HCT116 (cell line): ENCODE measurements around the gene KLF6. TPM values are rescaled to one million over a fixed set of nuclear protein-coding genes. Genes with fewer than 3 reads are reported as not detected.

Source experiments
- ATAC-seq: fragments of 200-7000 bp; cut with Tn5 transposase; 2 replicates; pipeline ENCODE4 v1.9.1; 2020; ENCODE audit warnings: mild to moderate bottlenecking, moderate library complexity
- BruUV-seq: library from RNA; stranded (reverse); fragments of 400-500 nt; replicated peaks from 2 replicates; lab custom pipeline; 2021; lab: Mats Ljungman, UMichigan
- CTCF ChIA-PET: fragments of 300-600 bp; sonication (Branson Sonifier 250); formaldehyde crosslinking; loops from one replicate; lab custom pipeline; 2021; ENCODE audit warnings: antibody characterized with exemption; lab: Charles Lee
- POLR2A ChIA-PET: fragments of 300-600, 350-600 bp; sonication (Branson Sonifier 250); formaldehyde crosslinking; loops from one replicate; lab custom pipeline; 2021; ENCODE audit warnings: antibody characterized with exemption; lab: Charles Lee
- RAD21 ChIA-PET, 2 experiments: fragments of 300-600 bp; sonication (Branson Sonifier 250); formaldehyde crosslinking; loops; one replicate each; lab custom pipeline; 2023; ENCODE audit warnings: low total read pairs in 2 of 2; ENCODE audit not compliant: uncharacterized antibody in 2 of 2, unreplicated experiment in 2 of 2, low non-redundant PET in 1 of 2; lab: Charles Lee
- DNase-seq: peaks from one replicate; pipeline ENCODE4 v3.0.0-alpha.2; 2010; ENCODE audit warnings: low read depth, low spot score
- H2AFZ ChIP-seq: fragments of 200-600 bp; shearing (Covaris generic), sonication (generic); 2 replicates; pipeline ENCODE4 v1.6.1; 2017; ENCODE audit warnings: low read depth, mixed run types, mixed read lengths, antibody characterized with exemption, low read length; ENCODE audit not compliant: poor library complexity, severe bottlenecking
- H3K27ac ChIP-seq: 2 replicates; pipeline ENCODE4 v1.5.1; 2012; ENCODE audit warnings: low read depth, low read length
- H3K27me3 ChIP-seq: fragments of 200-600 bp; sonication (generic); 2 replicates; pipeline ENCODE4 v1.6.1; 2016; ENCODE audit warnings: mixed run types, low read length, mixed read lengths; ENCODE audit not compliant: insufficient read depth
- H3K36me3 ChIP-seq, 2 experiments: fragments of 200-500 bp in 1 of 2; fragments of 200-600 bp in 1 of 2; sonication (Bioruptor generic) in 1 of 2; sonication (generic) in 1 of 2; 2 replicates each; pipeline versions ENCODE4 v1.5.1 to v1.6.1; 2014 to 2016; ENCODE audit warnings: low read length in 2 of 2, inconsistent platforms in 1 of 2, mixed read lengths in 1 of 2, mixed run types in 1 of 2; ENCODE audit not compliant: insufficient read depth in 2 of 2, control insufficient read depth in 1 of 2
- H3K4me1 ChIP-seq, 2 experiments: fragments of 200-600 bp in 1 of 2; sonication (generic) in 1 of 2; 2 replicates each; pipeline versions ENCODE4 v1.5.1 to v1.6.1; 2012 to 2017; ENCODE audit warnings: low read length in 2 of 2, inconsistent platforms in 1 of 2, mild to moderate bottlenecking in 1 of 2, mixed read lengths in 1 of 2, mixed run types in 1 of 2, moderate library complexity in 1 of 2; ENCODE audit not compliant: insufficient read depth in 2 of 2, control insufficient read depth in 1 of 2
- H3K4me2 ChIP-seq: fragments of 200-600 bp; sonication (generic); 2 replicates; pipeline ENCODE4 v1.6.1; 2017; ENCODE audit warnings: mixed run types, low read length, mixed read lengths
- H3K4me3 ChIP-seq, 2 experiments: fragments of 200-600 bp in 1 of 2; sonication (generic) in 1 of 2; replicated peaks in 1 of 2; 2 replicates each; pipeline ENCODE4 v1.5.1; 2011 to 2016; ENCODE audit warnings: low read length in 2 of 2, control low read depth in 1 of 2, low read depth in 1 of 2, mild to moderate bottlenecking in 1 of 2, mixed read lengths in 1 of 2, mixed run types in 1 of 2
- H3K79me2 ChIP-seq: fragments of 200-600 bp; sonication (generic); 2 replicates; pipeline ENCODE4 v1.6.1; 2017; ENCODE audit warnings: mild to moderate bottlenecking, mixed run types, low read length, moderate library complexity, mixed read lengths; ENCODE audit not compliant: insufficient read depth
- H3K9ac ChIP-seq: fragments of 200-600 bp; sonication (generic); 2 replicates; pipeline ENCODE4 v1.6.1; 2016; ENCODE audit warnings: low read length, mixed read lengths
- H3K9me2 ChIP-seq: fragments of 200-600 bp; sonication (generic), shearing (Covaris generic); 2 replicates; pipeline ENCODE4 v1.6.1; 2017; ENCODE audit warnings: mixed run types, mild to moderate bottlenecking, moderate library complexity; ENCODE audit not compliant: insufficient read depth
- H3K9me3 ChIP-seq, 2 experiments: fragments of 200-500 bp in 1 of 2; fragments of 200-600 bp in 1 of 2; sonication (Bioruptor generic) in 1 of 2; sonication (generic) in 1 of 2; 2 replicates each; pipeline ENCODE4 v1.6.1; 2014 to 2017; ENCODE audit warnings: low read length in 2 of 2, mixed read lengths in 2 of 2, inconsistent platforms in 1 of 2, low read depth in 1 of 2, mild to moderate bottlenecking in 1 of 2, mixed run types in 1 of 2, moderate library complexity in 1 of 2; ENCODE audit not compliant: control insufficient read depth in 1 of 2, insufficient read depth in 1 of 2
- H4K20me1 ChIP-seq: fragments of 200-600 bp; sonication (generic), shearing (Covaris generic); 2 replicates; pipeline ENCODE4 v1.6.1; 2017; ENCODE audit warnings: mixed run types, mild to moderate bottlenecking, moderate library complexity; ENCODE audit not compliant: insufficient read depth
- CBX3 ChIP-seq: IDR thresholded peaks from 2 replicates; pipeline ENCODE4 v1.6.1; 2012; ENCODE audit warnings: low read depth
- CEBPB ChIP-seq: IDR thresholded peaks from 2 replicates; pipeline ENCODE4 v1.6.1; 2012; ENCODE audit warnings: low read depth
- CTCF ChIP-seq, 3 experiments: fragments of 200-600 bp in 1 of 3; sonication (generic) in 1 of 3; IDR thresholded peaks in 2 of 3; conservative IDR thresholded peaks in 1 of 3; 2 replicates each; pipeline ENCODE4 v1.5.1; 2012 to 2017; ENCODE audit warnings: low read depth in 2 of 3, low read length in 2 of 3, antibody characterized with exemption in 1 of 3, borderline replicate concordance in 1 of 3, control low read depth in 1 of 3, mild to moderate bottlenecking in 1 of 3, mixed read lengths in 1 of 3, mixed run types in 1 of 3, moderate library complexity in 1 of 3; ENCODE audit not compliant: insufficient read depth in 1 of 3
- ELF1 ChIP-seq: IDR thresholded peaks from 2 replicates; pipeline ENCODE4 v1.6.1; 2012; ENCODE audit warnings: low read depth, borderline replicate concordance
- EZH2phosphoT487 ChIP-seq: fragments of 200-600 bp; IDR thresholded peaks from 2 replicates; pipeline ENCODE4 v1.6.1; 2018; ENCODE audit warnings: antibody characterized with exemption, borderline replicate concordance
- POLR2AphosphoS5 ChIP-seq: IDR thresholded peaks from 2 replicates; pipeline ENCODE4 v1.6.1; 2011; ENCODE audit warnings: mild to moderate bottlenecking, low read depth, low read length, moderate library complexity
- RAD21 ChIP-seq: IDR thresholded peaks from 2 replicates; pipeline ENCODE4 v1.6.1; 2012; ENCODE audit warnings: low read depth, mild to moderate bottlenecking
- SP1 ChIP-seq: IDR thresholded peaks from 2 replicates; pipeline ENCODE4 v1.6.1; 2012; ENCODE audit warnings: low read depth
- SRF ChIP-seq: IDR thresholded peaks from 2 replicates; pipeline ENCODE4 v1.6.1; 2012; ENCODE audit warnings: low read depth
- ZFX ChIP-seq: fragments of 450-650 bp; IDR thresholded peaks from 2 replicates; pipeline ENCODE4 v1.6.1; 2017
- ZNF274 ChIP-seq: fragments of 200-500 bp; sonication (Bioruptor generic); IDR thresholded peaks from 2 replicates; pipeline ENCODE4 v1.6.1; 2014; ENCODE audit warnings: mild to moderate bottlenecking, low read depth, low read length, inconsistent platforms
- intact Hi-C: fragments of 100-400 bp; cut with micrococcal nuclease; formaldehyde crosslinking; loops from 2 replicates; pipeline ENCODE4 v1.10.0; 2022
- total RNA-seq: library from RNA; stranded (reverse); gene quantifications from one replicate; pipeline ENCODE4 v1.2.1, GENCODE V29; 2021; ENCODE audit not compliant: unreplicated experiment
- TF ChIP-seq, protein P1 (sequence below): IDR thresholded peaks from 2 replicates; pipeline ENCODE4 v1.6.1; 2012; ENCODE audit warnings: low read depth
- TF ChIP-seq, protein P2 (sequence below): IDR thresholded peaks from 2 replicates; pipeline ENCODE4 v1.6.1; 2011; ENCODE audit warnings: mild to moderate bottlenecking, low read length, moderate library complexity; ENCODE audit not compliant: insufficient replicate concordance; ENCODE audit errors: extremely low read depth

KLF6 gene
- total RNA-seq, 1 experiment from 2014 or later: 82.2 TPM

DNA sequence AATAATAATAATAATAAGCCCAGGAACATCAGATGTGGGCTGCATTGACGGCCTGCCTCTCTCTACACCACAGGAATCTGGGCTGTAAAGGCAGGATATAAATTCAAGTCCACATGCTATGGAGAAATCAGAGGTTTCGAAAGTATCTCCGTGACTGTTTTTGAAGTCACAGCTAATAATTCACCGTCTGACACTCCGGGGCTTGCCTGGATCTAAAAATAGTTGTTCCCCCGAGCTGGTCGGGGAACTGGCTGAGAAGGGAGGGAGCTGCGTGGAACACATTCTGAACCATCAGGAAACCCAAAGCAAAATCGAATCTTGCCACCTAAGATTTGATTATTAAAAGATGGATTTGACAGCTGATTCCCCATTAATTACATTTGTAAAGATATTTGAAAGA, 35.4 kb downstream of the KLF6 start:
- intact Hi-C loops: no loop called here
- ATAC-seq: no peak
- H3K4me2 ChIP-seq: no peak overlapping the region

More for the DNA sequence above, 35.4 kb downstream of the KLF6 start:
- Histone ChIP-seq H3K9ac (no peak overlapping the region), H3K79me2 (no peaks in the 10 kb centered on the region), H3K27ac (no peak overlapping the region), H3K36me3 (no peaks in the 10 kb centered on the region), H3K27me3 (no peaks in the 10 kb centered on the region), H3K9me2 (no peaks in the 10 kb centered on the region)
- DNase-seq: no peak
- RAD21 ChIA-PET: interaction anchor here in 1 of 2 experiments (0.6 kb wide), 1 partner anchor 9 kb away, joined by 3 read pairs; no protein-coding TSS in a partner anchor
- TF ChIP-seq SRF (no peak), CBX3 (no peak), CTCF (IDR thresholded peaks at IDR 0.05 in 2 of 3, conservative IDR thresholded peaks at IDR 0.05 in 1 of 3; ENCODE audit: borderline replicate concordance in 1 of 3, insufficient read depth in 1 of 3, low read depth in 2 of 3, low read length in 2 of 3) (no peak), SP1 (no peak), ZFX (no peak), RAD21 (no peak), CEBPB (no peak), ZNF274 (no peak), ELF1 (no peak), POLR2AphosphoS5 (no peak), EZH2phosphoT487 (no peak)
- TF ChIP-seq, protein P1, sequence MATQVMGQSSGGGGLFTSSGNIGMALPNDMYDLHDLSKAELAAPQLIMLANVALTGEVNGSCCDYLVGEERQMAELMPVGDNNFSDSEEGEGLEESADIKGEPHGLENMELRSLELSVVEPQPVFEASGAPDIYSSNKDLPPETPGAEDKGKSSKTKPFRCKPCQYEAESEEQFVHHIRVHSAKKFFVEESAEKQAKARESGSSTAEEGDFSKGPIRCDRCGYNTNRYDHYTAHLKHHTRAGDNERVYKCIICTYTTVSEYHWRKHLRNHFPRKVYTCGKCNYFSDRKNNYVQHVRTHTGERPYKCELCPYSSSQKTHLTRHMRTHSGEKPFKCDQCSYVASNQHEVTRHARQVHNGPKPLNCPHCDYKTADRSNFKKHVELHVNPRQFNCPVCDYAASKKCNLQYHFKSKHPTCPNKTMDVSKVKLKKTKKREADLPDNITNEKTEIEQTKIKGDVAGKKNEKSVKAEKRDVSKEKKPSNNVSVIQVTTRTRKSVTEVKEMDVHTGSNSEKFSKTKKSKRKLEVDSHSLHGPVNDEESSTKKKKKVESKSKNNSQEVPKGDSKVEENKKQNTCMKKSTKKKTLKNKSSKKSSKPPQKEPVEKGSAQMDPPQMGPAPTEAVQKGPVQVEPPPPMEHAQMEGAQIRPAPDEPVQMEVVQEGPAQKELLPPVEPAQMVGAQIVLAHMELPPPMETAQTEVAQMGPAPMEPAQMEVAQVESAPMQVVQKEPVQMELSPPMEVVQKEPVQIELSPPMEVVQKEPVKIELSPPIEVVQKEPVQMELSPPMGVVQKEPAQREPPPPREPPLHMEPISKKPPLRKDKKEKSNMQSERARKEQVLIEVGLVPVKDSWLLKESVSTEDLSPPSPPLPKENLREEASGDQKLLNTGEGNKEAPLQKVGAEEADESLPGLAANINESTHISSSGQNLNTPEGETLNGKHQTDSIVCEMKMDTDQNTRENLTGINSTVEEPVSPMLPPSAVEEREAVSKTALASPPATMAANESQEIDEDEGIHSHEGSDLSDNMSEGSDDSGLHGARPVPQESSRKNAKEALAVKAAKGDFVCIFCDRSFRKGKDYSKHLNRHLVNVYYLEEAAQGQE: no peak
- TF ChIP-seq, protein P2, sequence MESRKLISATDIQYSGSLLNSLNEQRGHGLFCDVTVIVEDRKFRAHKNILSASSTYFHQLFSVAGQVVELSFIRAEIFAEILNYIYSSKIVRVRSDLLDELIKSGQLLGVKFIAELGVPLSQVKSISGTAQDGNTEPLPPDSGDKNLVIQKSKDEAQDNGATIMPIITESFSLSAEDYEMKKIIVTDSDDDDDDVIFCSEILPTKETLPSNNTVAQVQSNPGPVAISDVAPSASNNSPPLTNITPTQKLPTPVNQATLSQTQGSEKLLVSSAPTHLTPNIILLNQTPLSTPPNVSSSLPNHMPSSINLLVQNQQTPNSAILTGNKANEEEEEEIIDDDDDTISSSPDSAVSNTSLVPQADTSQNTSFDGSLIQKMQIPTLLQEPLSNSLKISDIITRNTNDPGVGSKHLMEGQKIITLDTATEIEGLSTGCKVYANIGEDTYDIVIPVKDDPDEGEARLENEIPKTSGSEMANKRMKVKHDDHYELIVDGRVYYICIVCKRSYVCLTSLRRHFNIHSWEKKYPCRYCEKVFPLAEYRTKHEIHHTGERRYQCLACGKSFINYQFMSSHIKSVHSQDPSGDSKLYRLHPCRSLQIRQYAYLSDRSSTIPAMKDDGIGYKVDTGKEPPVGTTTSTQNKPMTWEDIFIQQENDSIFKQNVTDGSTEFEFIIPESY: no peak
- TF ChIP-seq, all 23 proteins: peak for 0
- H3K4me3 ChIP-seq: no peak overlapping the region
- no peaks in the 10 kb centered on the region for H3K9me3 ChIP-seq
- ChIA-PET CTCF (no interaction called here), POLR2A (no interaction called here)
- H2AFZ ChIP-seq: no peak overlapping the region
- no peaks in the 10 kb centered on the region for H4K20me1 ChIP-seq
- H3K4me1 ChIP-seq: peaks cover 4 to 8% of the 10 kb centered on the region in 2 experiments; a peak in 3 of 4 replicates
- no TSS peak for BruUV-seq
